GM23338 (cell line): ENCODE data around the gene AVPR2. TPM values are rescaled to one million over a fixed set of nuclear protein-coding genes. Genes with fewer than 3 reads are reported as not detected.

Experiments
- ATAC-seq: fragments of 200-7000 bp; cut with Tn5 transposase; 3 replicates; pipeline ENCODE4 v1.9.1; 2020
- DNase-seq: peaks from one replicate; pipeline ENCODE4 v3.0.0-alpha.2; 2015; ENCODE audit warnings: low spot score
- H2AFZ ChIP-seq: fragments of 200-600 bp; sonication (generic); 2 replicates; pipeline ENCODE4 v1.8.0; 2016; ENCODE audit warnings: antibody characterized with exemption, mild to moderate bottlenecking, moderate library complexity
- H3F3A ChIP-seq: fragments of 200-600 bp; sonication (generic); replicated peaks from 2 replicates; pipeline ENCODE4 v1.8.0; 2017; ENCODE audit warnings: antibody characterized with exemption, mixed run types, low read depth
- H3K27ac ChIP-seq: fragments of 200-600 bp; sonication (generic); 2 replicates; pipeline ENCODE4 v1.6.1; 2016; ENCODE audit warnings: low read depth
- H3K27me3 ChIP-seq: fragments of 200-600 bp; sonication (generic); 2 replicates; pipeline ENCODE4 v1.8.0; 2016; ENCODE audit warnings: mild to moderate bottlenecking, mixed run types, moderate library complexity; ENCODE audit not compliant: insufficient read depth
- H3K36me3 ChIP-seq: fragments of 200-600 bp; sonication (generic); 2 replicates; pipeline ENCODE4 v1.8.0; 2016; ENCODE audit warnings: mild to moderate bottlenecking; ENCODE audit not compliant: insufficient read depth
- H3K4me1 ChIP-seq: fragments of 200-600 bp; sonication (generic); 2 replicates; pipeline ENCODE4 v1.8.0; 2016; ENCODE audit warnings: mild to moderate bottlenecking, moderate library complexity; ENCODE audit not compliant: insufficient read depth
- H3K4me2 ChIP-seq: fragments of 200-600 bp; sonication (generic); 2 replicates; pipeline ENCODE4 v1.7.1; 2017; ENCODE audit warnings: mixed run types
- H3K4me3 ChIP-seq: fragments of 200-600 bp; sonication (generic); 2 replicates; pipeline ENCODE4 v1.6.1; 2016; ENCODE audit warnings: mixed run types
- H3K79me2 ChIP-seq: fragments of 200-600 bp; sonication (generic); replicated peaks from 2 replicates; pipeline ENCODE4 v1.8.0; 2017; ENCODE audit warnings: mild to moderate bottlenecking; ENCODE audit not compliant: insufficient read depth
- H3K9me2 ChIP-seq: fragments of 200-600 bp; sonication (generic); 2 replicates; pipeline ENCODE4 v1.8.0; 2017; ENCODE audit not compliant: insufficient read depth
- H4K20me1 ChIP-seq: fragments of 200-600 bp; sonication (generic); replicated peaks from 2 replicates; pipeline ENCODE4 v1.8.0; 2017; ENCODE audit warnings: mild to moderate bottlenecking; ENCODE audit not compliant: insufficient read depth
- H3K27ac Mint-ChIP-seq: 2 replicates; pipeline ENCODE4 v1.8.0; 2020; ENCODE audit warnings: inconsistent platforms, mild to moderate bottlenecking, moderate library complexity, mixed read lengths
- H3K27me3 Mint-ChIP-seq: 3 replicates; pipeline ENCODE4 v1.8.0; 2022; ENCODE audit warnings: low read depth, mild to moderate bottlenecking, moderate library complexity, mixed read lengths, inconsistent platforms; ENCODE audit not compliant: insufficient read depth, poor library complexity
- H3K36me3 Mint-ChIP-seq: 3 replicates; pipeline ENCODE4 v1.8.0; 2021; ENCODE audit warnings: low read depth, mild to moderate bottlenecking, inconsistent platforms, moderate library complexity, mixed read lengths
- H3K4me1 Mint-ChIP-seq: 3 replicates; pipeline ENCODE4 v1.8.0; 2020; ENCODE audit warnings: mild to moderate bottlenecking, inconsistent platforms, mixed read lengths
- H3K4me3 Mint-ChIP-seq: 3 replicates; pipeline ENCODE4 v1.8.0; 2021; ENCODE audit warnings: moderate library complexity, mild to moderate bottlenecking, inconsistent platforms, mixed read lengths
- H3K9me3 Mint-ChIP-seq: 3 replicates; pipeline ENCODE4 v1.8.0; 2020; ENCODE audit warnings: moderate library complexity, mild to moderate bottlenecking, inconsistent platforms, mixed read lengths
- CREB1 ChIP-seq: fragments of 250-450 bp; sonication (Bioruptor Pico); IDR thresholded peaks from 2 replicates; pipeline ENCODE4 v1.5.0; 2020; ENCODE audit warnings: low read depth, mild to moderate bottlenecking, moderate library complexity
- EZH2phosphoT487 ChIP-seq: fragments of 200-600 bp; sonication (generic); IDR thresholded peaks from one replicate; pipeline ENCODE4 v1.8.1; 2018; ENCODE audit warnings: antibody characterized with exemption; ENCODE audit not compliant: unreplicated experiment
- JUNB ChIP-seq: IDR thresholded peaks from one replicate; pipeline ENCODE4 v1.6.1; 2016; ENCODE audit warnings: antibody characterized with exemption; ENCODE audit not compliant: unreplicated experiment
- ZNF331 ChIP-seq: fragments of 250-450 bp; sonication (Bioruptor Pico); IDR thresholded peaks from 2 replicates; pipeline ENCODE4 v1.5.0; 2020; ENCODE audit warnings: low read depth, mild to moderate bottlenecking, moderate library complexity
- ZNF462 ChIP-seq: fragments of 250-450 bp; sonication (Bioruptor Pico); IDR thresholded peaks from 2 replicates; pipeline ENCODE4 v1.5.0; 2020; ENCODE audit warnings: mild to moderate bottlenecking, moderate library complexity
- polyA plus RNA-seq: library from polyadenylated mRNA; unstranded; fragments of >200 nt; fragmentation: Nextera tagmentation; extraction: Ambion mirVana; gene quantifications from 2 replicates; pipeline ENCODE4 v1.2.1, GENCODE V29; 2016
- total RNA-seq: library from RNA; depleted of rRNA; stranded (reverse); fragments of >200 nt; shearing (Covaris generic); gene quantifications from 2 replicates; pipeline ENCODE4 v1.2.3, GENCODE V29; 2014

The AVPR2 gene
- total and polyA plus RNA-seq, 2 experiments from 2014 or later: not detected

GRCh38 chrX:153863251-153863991 is 41.1 kb upstream of the AVPR2 start:
- no peaks in the 10 kb centered on the region for H3K9me3 Mint-ChIP-seq
- Histone ChIP-seq H3K27ac (no peak overlapping the region), H4K20me1 (no peaks in the 10 kb centered on the region), H2AFZ (no peak overlapping the region), H3K4me3 (no peak overlapping the region), H3K27me3 (no peaks in the 10 kb centered on the region), H3K9me2 (no peaks in the 10 kb centered on the region), H3K36me3 (no peaks in the 10 kb centered on the region), H3K79me2 (no peaks in the 10 kb centered on the region), H3K4me2 (no peak overlapping the region), H3K4me1 (no peaks in the 10 kb centered on the region; the same call in 1 of the 2 replicates), H3F3A (no peaks in the 10 kb centered on the region)
- peaks cover 3% of the 10 kb centered on the region for H3K27me3 Mint-ChIP-seq
- TF ChIP-seq EZH2phosphoT487 (no peak), CREB1 (CRISPR knock-in tag) (no peak), JUNB (no peak)
- H3K4me3 Mint-ChIP-seq: no peak overlapping the region
- ATAC-seq (peak; percentile 71), DNase-seq (no peak)
- H3K4me1 Mint-ChIP-seq: peaks cover 18% of the 10 kb centered on the region
- peaks cover 17% of the 10 kb centered on the region for H3K36me3 Mint-ChIP-seq
- H3K27ac Mint-ChIP-seq: no peak overlapping the region

- Histone ChIP-seq H3K9me2 (no peaks in the 10 kb centered on the region), H3K4me2 (no peak overlapping the region), H2AFZ (no peak overlapping the region), H3K4me3 (no peak overlapping the region), H4K20me1 (no peaks in the 10 kb centered on the region), H3K4me1 (no peaks in the 10 kb centered on the region; the same call in 1 of the 2 replicates), H3K36me3 (no peaks in the 10 kb centered on the region), H3K27ac (no peak overlapping the region), H3K79me2 (no peaks in the 10 kb centered on the region), H3K27me3 (no peaks in the 10 kb centered on the region), H3F3A (no peaks in the 10 kb centered on the region)
- Mint-ChIP-seq H3K27me3 (peaks cover 3% of the 10 kb centered on the region), H3K4me1 (peaks cover 18% of the 10 kb centered on the region), H3K9me3 (no peaks in the 10 kb centered on the region), H3K36me3 (peaks cover 17% of the 10 kb centered on the region), H3K4me3 (no peak overlapping the region), H3K27ac (no peak overlapping the region)
- ATAC-seq (no peak), DNase-seq (no peak)
- TF ChIP-seq JUNB: no peak
- no peak for TF ChIP-seq ZNF331
Measured at GRCh38 chrX:153864101-153864500, 40.4 kb upstream of the AVPR2 start.

GRCh38 chrX:153864561-153865320 is 39.7 kb upstream of the AVPR2 start:
- no peak overlapping the region for H3K4me3 ChIP-seq
- no peak overlapping the region for H3K4me2 ChIP-seq
- no peaks in the 10 kb centered on the region for H3K9me2 ChIP-seq
- no peaks in the 10 kb centered on the region for H3K27me3 ChIP-seq
- no peaks in the 10 kb centered on the region for H3F3A ChIP-seq
- H3K27ac Mint-ChIP-seq: no peak overlapping the region
- no peaks in the 10 kb centered on the region for H4K20me1 ChIP-seq
- ATAC-seq (no peak), DNase-seq (no peak)
- peaks cover 17% of the 10 kb centered on the region for H3K36me3 Mint-ChIP-seq
- H3K27me3 Mint-ChIP-seq: peaks cover 3% of the 10 kb centered on the region
- no peak overlapping the region for H2AFZ ChIP-seq
- no peaks in the 10 kb centered on the region; the same call in 1 of the 2 replicates for H3K4me1 ChIP-seq
- H3K36me3 ChIP-seq: no peaks in the 10 kb centered on the region
- TF ChIP-seq EZH2phosphoT487 (no peak), ZNF462 (CRISPR knock-in tag) (no peak)
- H3K79me2 ChIP-seq: no peaks in the 10 kb centered on the region
- peaks cover 15% of the 10 kb centered on the region for H3K4me1 Mint-ChIP-seq
- H3K27ac ChIP-seq: no peak overlapping the region
- no peak overlapping the region for H3K4me3 Mint-ChIP-seq
- H3K9me3 Mint-ChIP-seq: no peaks in the 10 kb centered on the region
